Right cardiac atrium (tissue), 5 donors: ENCODE data around the gene EPB41L1. TPM values are rescaled to one million over a fixed set of nuclear protein-coding genes. Genes with fewer than 3 reads are reported as not detected.

Source experiments
- ATAC-seq, 2 donors: fragments of 200-7000 bp; cut with Tn5 transposase; one replicate each; pipeline versions ENCODE4 v1.8.0 to v1.9.1; 2020; ENCODE audit warnings: moderate library complexity in 2 of 2, mild to moderate bottlenecking in 1 of 2
- DNase-seq, 3 donors: peaks; one replicate each; pipeline ENCODE4 v3.0.0-alpha.2; 2020
- H3K27ac ChIP-seq: one replicate; pipeline ENCODE4 v1.5.1; 2013; ENCODE audit warnings: mild to moderate bottlenecking, low read length, control low read depth, moderate library complexity
- H3K27me3 ChIP-seq: one replicate; pipeline ENCODE4 v1.6.1; 2013; ENCODE audit not compliant: control insufficient read depth, insufficient read depth
- H3K4me1 ChIP-seq: one replicate; pipeline ENCODE4 v1.6.1; 2013; ENCODE audit warnings: low read length; ENCODE audit not compliant: control insufficient read depth, insufficient read depth
- H3K4me3 ChIP-seq: one replicate; pipeline ENCODE4 v1.5.1; 2013; ENCODE audit warnings: low read length, control low read depth
- H3K9me3 ChIP-seq: one replicate; pipeline ENCODE4 v1.6.1; 2013; ENCODE audit warnings: low read length; ENCODE audit not compliant: control insufficient read depth
- WGBS: extraction: QIAGEN DNeasy Blood & Tissue Kit; methylation state at CpG from one replicate; pipeline ENCODE4 v1.1.7; 2013; 5-methylcytosine and 5-hydroxymethylcytosine counted together
- intact Hi-C, 4 donors: fragments of 100-400 bp; cut with DNase I; formaldehyde crosslinking; loops; one replicate each; pipeline versions ENCODE4 v1.11.0 to v1.14.0; 2022 to 2023
- polyA plus RNA-seq: library from polyadenylated mRNA; stranded (reverse); fragments of 200-250 nt; gene quantifications from one replicate; pipeline ENCODE4 v1.2.3, GENCODE V29; 2013
- total RNA-seq, 4 donors: library from RNA; stranded (reverse); fragmentation: NEBNext Ultra II Directional; extraction: Animal tissue kit (Norgen Biotek cat#: 25700); gene quantifications; one replicate each; pipeline ENCODE4 v1.2.1, GENCODE V29; 2021
- donor health status: healthy with polysubstance abuse.
- donor health status: DM: no; HTN: yes; CAD: no.
- donor health status: DM: no; HTN: no; CAD: no.
- donor health status: DM: no; HTN: yes; CAD: no; lungs with severe emphysema.
- donor health status: DM: yes; HTN: yes; CAD: no.

The EPB41L1 gene
- total and polyA plus RNA-seq, 5 donors, result 12.1 to 33.8 (median 25.0) TPM

- no peaks in the 10 kb centered on the region for H3K4me1 ChIP-seq
- H3K27me3 ChIP-seq, result no peaks in the 10 kb centered on the region
- ATAC-seq (no peak), DNase-seq (no peak)
- no peak overlapping the region for H3K4me3 ChIP-seq
- WGBS, result 78% methylated on average over 4 of the region's 4 CpGs
- H3K27ac ChIP-seq, result no peak overlapping the region
- intact Hi-C loops, result loop anchor here in 3 of 4 donors (5.0 kb wide), 1 partner anchor 41 kb away; no protein-coding TSS in a partner anchor
- H3K9me3 ChIP-seq, result no peaks in the 10 kb centered on the region
Observed at GRCh38 chr20:36155991-36156390, 1.5 kb downstream of the EPB41L1 start.

- peaks cover 3% of the 10 kb centered on the region for H3K4me1 ChIP-seq
- intact Hi-C loops, result loop anchor here in 3 of 4 donors (5.0 kb wide), 1 partner anchor 40 kb away; no protein-coding TSS in a partner anchor
- no peaks in the 10 kb centered on the region for H3K9me3 ChIP-seq
- no peaks in the 10 kb centered on the region for H3K27me3 ChIP-seq
- H3K27ac ChIP-seq, result no peak overlapping the region
- DNase-seq, result no peak
- 78% methylated on average over 1 of the region's 1 CpG for WGBS
- no peak for ATAC-seq
- H3K4me3 ChIP-seq, result no peak overlapping the region
Observed at GRCh38 chr20:36157610-36158009, 3.1 kb downstream of the EPB41L1 start.

- WGBS, result 72% methylated on average over 9 of the region's 9 CpGs
- intact Hi-C loops, result loop anchor here in 3 of 4 donors (5.0 kb wide), 1 partner anchor 39 kb away; no protein-coding TSS in a partner anchor
- no peak for DNase-seq
Observed at GRCh38 chr20:36158160-36158741, 3.7 kb downstream of the EPB41L1 start.

GRCh38 chr20:36159833-36160232 is 5.3 kb downstream of the EPB41L1 start:
- ATAC-seq (no peak), DNase-seq (no peak)
- no peaks in the 10 kb centered on the region for H3K9me3 ChIP-seq
- peaks cover 4% of the 10 kb centered on the region for H3K4me1 ChIP-seq
- H3K27ac ChIP-seq, result no peak overlapping the region
- H3K27me3 ChIP-seq, result no peaks in the 10 kb centered on the region
- intact Hi-C loops, result loop anchor here in 3 of 4 donors (5.0 kb wide), 1 partner anchor 37 kb away; no protein-coding TSS in a partner anchor
- no peak overlapping the region for H3K4me3 ChIP-seq

More at GRCh38 chr20:36158160-36158741, 3.7 kb downstream of the EPB41L1 start:
- no peaks in the 10 kb centered on the region for H3K9me3 ChIP-seq
- no peaks in the 10 kb centered on the region for H3K27me3 ChIP-seq
- H3K4me3 ChIP-seq, result no peak overlapping the region
- H3K27ac ChIP-seq, result no peak overlapping the region
- ATAC-seq, result no peak
- H3K4me1 ChIP-seq, result peaks cover 4% of the 10 kb centered on the region

GRCh38 chr20:36162272-36162966 is 7.9 kb downstream of the EPB41L1 start:
- Histone ChIP-seq H3K27ac (no peak overlapping the region), H3K9me3 (no peaks in the 10 kb centered on the region), H3K4me3 (no peak overlapping the region), H3K27me3 (no peaks in the 10 kb centered on the region), H3K4me1 (peaks cover 4% of the 10 kb centered on the region)
- 42% methylated on average over 14 of the region's 14 CpGs for WGBS
- ATAC-seq, result peak; percentile 26 to 74
- intact Hi-C loops, result no loop called here
- peak in 2 of 3 donors; percentile 33 to 54 for DNase-seq

GRCh38 chr20:36167902-36168503 is 13.5 kb downstream of the EPB41L1 start:
- H3K27me3 ChIP-seq, result no peaks in the 10 kb centered on the region
- 80% methylated on average over 4 of the region's 4 CpGs for WGBS
- ATAC-seq (no peak), DNase-seq (no peak)
- H3K27ac ChIP-seq, result no peak overlapping the region
- intact Hi-C loops, result no loop called here
- no peaks in the 10 kb centered on the region for H3K4me1 ChIP-seq
- no peaks in the 10 kb centered on the region for H3K9me3 ChIP-seq
- H3K4me3 ChIP-seq, result no peak overlapping the region

- WGBS, result 83% methylated on average over 10 of the region's 10 CpGs
- intact Hi-C loops, result no loop called here
- H3K4me3 ChIP-seq, result no peak overlapping the region
- H3K4me1 ChIP-seq, result no peaks in the 10 kb centered on the region
- H3K9me3 ChIP-seq, result no peaks in the 10 kb centered on the region
- H3K27ac ChIP-seq, result no peak overlapping the region
- H3K27me3 ChIP-seq, result no peaks in the 10 kb centered on the region
- DNase-seq (no peak), ATAC-seq (no peak)
Observed at GRCh38 chr20:36170542-36171215, 16.1 kb downstream of the EPB41L1 start.

- no peak overlapping the region for H3K27ac ChIP-seq
- DNase-seq, result peak in 2 of 3 donors; percentile 23 to 47
- intact Hi-C loops, result no loop called here
- H3K27me3 ChIP-seq, result no peaks in the 10 kb centered on the region
- H3K9me3 ChIP-seq, result no peaks in the 10 kb centered on the region
- H3K4me1 ChIP-seq, result no peaks in the 10 kb centered on the region
- H3K4me3 ChIP-seq, result no peak overlapping the region
- peak; percentile 8 to 9 for ATAC-seq
- 44% methylated on average over 11 of the region's 11 CpGs for WGBS
Observed at GRCh38 chr20:36173451-36173933, 19.0 kb downstream of the EPB41L1 start.

GRCh38 chr20:36175016-36175415 is 20.5 kb downstream of the EPB41L1 start:
- peak in 1 of 3 donors; percentile 12 for DNase-seq
- no peak overlapping the region for H3K27ac ChIP-seq
- 95% methylated on average over 5 of the region's 5 CpGs for WGBS
- ATAC-seq, result no peak
- H3K27me3 ChIP-seq, result no peaks in the 10 kb centered on the region
- H3K9me3 ChIP-seq, result no peaks in the 10 kb centered on the region
- no peaks in the 10 kb centered on the region for H3K4me1 ChIP-seq
- intact Hi-C loops, result no loop called here
- H3K4me3 ChIP-seq, result no peak overlapping the region

- Histone ChIP-seq H3K27me3 (no peaks in the 10 kb centered on the region), H3K27ac (no peak overlapping the region), H3K4me1 (no peaks in the 10 kb centered on the region), H3K4me3 (no peak overlapping the region), H3K9me3 (no peaks in the 10 kb centered on the region)
- intact Hi-C loops, result no loop called here
- no peak for ATAC-seq
- 92% methylated on average over 10 of the region's 10 CpGs for WGBS
- DNase-seq, result no peak
Observed at GRCh38 chr20:36175475-36175995, 21.0 kb downstream of the EPB41L1 start.
